ENCODE data around the gene CARHSP1.

The CARHSP1 gene

GRCh38 chr16:8910811-8911210 is 42.0 kb upstream of the CARHSP1 start:
- no peak overlapping the region for H3K4me3 ChIP-seq (ENCODE audit: low read depth, low read length)
- DNase-seq (ENCODE audit: low read depth): no peak
- TF ChIP-seq MAX (IDR thresholded peaks at IDR 0.05; ENCODE audit: low read depth, low read length) (no peak), MYC (IDR thresholded peaks at IDR 0.05; ENCODE audit: low read depth, low read length) (no peak), CTCF (IDR thresholded peaks at IDR 0.05; ENCODE audit: low read depth, low read length) (no peak), POLR2A (IDR thresholded peaks at IDR 0.05; ENCODE audit: extremely low read depth, insufficient read length) (no peak)

- no peak for DNase-seq (ENCODE audit: low read depth)
- H3K4me3 ChIP-seq (ENCODE audit: low read depth, low read length): no peak overlapping the region
- TF ChIP-seq MAX (IDR thresholded peaks at IDR 0.05; ENCODE audit: low read depth, low read length) (no peak), POLR2A (IDR thresholded peaks at IDR 0.05; ENCODE audit: extremely low read depth, insufficient read length) (no peak), MYC (IDR thresholded peaks at IDR 0.05; ENCODE audit: low read depth, low read length) (no peak), CTCF (IDR thresholded peaks at IDR 0.05; ENCODE audit: low read depth, low read length) (no peak)
Observed at GRCh38 chr16:8908810-8909468, 40.1 kb upstream of the CARHSP1 start.

- no peak overlapping the region for H3K4me3 ChIP-seq (ENCODE audit: low read depth, low read length)
- DNase-seq (ENCODE audit: low read depth): no peak
- TF ChIP-seq CTCF (IDR thresholded peaks at IDR 0.05; ENCODE audit: low read depth, low read length): no peak
- no peak for TF ChIP-seq MYC (IDR thresholded peaks at IDR 0.05; ENCODE audit: low read depth, low read length)
- TF ChIP-seq POLR2A (IDR thresholded peaks at IDR 0.05; ENCODE audit: extremely low read depth, insufficient read length): no peak
- TF ChIP-seq MAX (IDR thresholded peaks at IDR 0.05; ENCODE audit: low read depth, low read length): no peak
Observed at GRCh38 chr16:8907096-8907495, 38.3 kb upstream of the CARHSP1 start.

- no peak for TF ChIP-seq MYC (IDR thresholded peaks at IDR 0.05; ENCODE audit: low read depth, low read length)
- peak; percentile 14 for TF ChIP-seq CTCF (IDR thresholded peaks at IDR 0.05; ENCODE audit: low read depth, low read length)
- no peak for DNase-seq (ENCODE audit: low read depth)
Observed at GRCh38 chr16:8905795-8906591, 37.2 kb upstream of the CARHSP1 start.

GRCh38 chr16:8905168-8905762 is 36.5 kb upstream of the CARHSP1 start:
- TF ChIP-seq CTCF (IDR thresholded peaks at IDR 0.05; ENCODE audit: low read depth, low read length) (peak; percentile 57), MYC (IDR thresholded peaks at IDR 0.05; ENCODE audit: low read depth, low read length) (no peak)
- H3K4me3 ChIP-seq (ENCODE audit: low read depth, low read length): no peak overlapping the region
- peak; percentile 56 for DNase-seq (ENCODE audit: low read depth)

More at GRCh38 chr16:8905795-8906591, 37.2 kb upstream of the CARHSP1 start:
- H3K4me3 ChIP-seq (ENCODE audit: low read depth, low read length): no peak overlapping the region
